Osteocyte (in vitro differentiated cells): ENCODE measurements around the gene PRKCG. TPM values are rescaled to one million over a fixed set of nuclear protein-coding genes. Genes with fewer than 3 reads are reported as not detected.

Experiments
- DNase-seq: peaks from one replicate; pipeline ENCODE4 v3.0.0; 2021; ENCODE audit warnings: mixed read lengths; ENCODE audit not compliant: unreplicated experiment; ENCODE audit errors: extremely low spot score
- H3K27ac Mint-ChIP-seq: one replicate; pipeline ENCODE4 v1.8.0; 2021; ENCODE audit warnings: mild to moderate bottlenecking, mixed read lengths; ENCODE audit not compliant: unreplicated experiment
- H3K27me3 Mint-ChIP-seq: one replicate; pipeline ENCODE4 v1.8.0; 2021; ENCODE audit warnings: mixed read lengths; ENCODE audit not compliant: unreplicated experiment
- H3K36me3 Mint-ChIP-seq: one replicate; pipeline ENCODE4 v1.8.0; 2021; ENCODE audit warnings: mixed read lengths; ENCODE audit not compliant: unreplicated experiment
- H3K4me1 Mint-ChIP-seq: one replicate; pipeline ENCODE4 v1.8.0; 2021; ENCODE audit warnings: mixed read lengths; ENCODE audit not compliant: unreplicated experiment
- H3K4me3 Mint-ChIP-seq: one replicate; pipeline ENCODE4 v1.8.0; 2021; ENCODE audit warnings: mild to moderate bottlenecking, moderate library complexity, mixed read lengths; ENCODE audit not compliant: unreplicated experiment
- H3K9me3 Mint-ChIP-seq: one replicate; pipeline ENCODE4 v1.8.0; 2021; ENCODE audit warnings: mixed read lengths; ENCODE audit not compliant: unreplicated experiment
- total RNA-seq: library from RNA; stranded (reverse); gene quantifications from 2 replicates; pipeline ENCODE4 v1.2.1, GENCODE V29; 2021
- TF ChIP-seq, protein P1 (sequence below): fragments of 200-600 bp; sonication (generic); IDR thresholded peaks from 2 replicates; pipeline ENCODE4 v1.5.0; 2021; ENCODE audit warnings: antibody characterized with exemption, mild to moderate bottlenecking, moderate library complexity

PRKCG gene
- total RNA-seq, 1 donor from 2014 or later: 0.30 TPM

DNA sequence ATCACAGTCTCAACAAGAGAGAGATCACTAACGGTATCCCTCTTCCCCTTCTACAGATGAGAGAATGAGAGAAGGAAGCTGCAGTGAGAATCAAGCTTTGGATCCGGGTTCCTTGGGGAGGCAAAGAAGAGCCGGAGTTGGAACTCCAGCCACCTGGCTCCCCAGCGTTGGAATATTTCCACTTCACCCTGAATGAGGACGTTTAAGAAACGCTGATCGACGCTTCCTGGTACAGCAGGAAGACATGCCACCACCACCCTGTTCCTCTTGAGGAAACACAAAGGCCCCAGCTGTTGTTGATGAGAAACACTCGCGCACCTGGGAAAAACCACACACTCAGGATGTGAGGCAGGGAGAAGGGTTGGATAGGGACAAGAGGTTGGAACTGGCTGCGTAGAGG lies 69.4 kb downstream of the PRKCG start:
- TF ChIP-seq, protein P1, sequence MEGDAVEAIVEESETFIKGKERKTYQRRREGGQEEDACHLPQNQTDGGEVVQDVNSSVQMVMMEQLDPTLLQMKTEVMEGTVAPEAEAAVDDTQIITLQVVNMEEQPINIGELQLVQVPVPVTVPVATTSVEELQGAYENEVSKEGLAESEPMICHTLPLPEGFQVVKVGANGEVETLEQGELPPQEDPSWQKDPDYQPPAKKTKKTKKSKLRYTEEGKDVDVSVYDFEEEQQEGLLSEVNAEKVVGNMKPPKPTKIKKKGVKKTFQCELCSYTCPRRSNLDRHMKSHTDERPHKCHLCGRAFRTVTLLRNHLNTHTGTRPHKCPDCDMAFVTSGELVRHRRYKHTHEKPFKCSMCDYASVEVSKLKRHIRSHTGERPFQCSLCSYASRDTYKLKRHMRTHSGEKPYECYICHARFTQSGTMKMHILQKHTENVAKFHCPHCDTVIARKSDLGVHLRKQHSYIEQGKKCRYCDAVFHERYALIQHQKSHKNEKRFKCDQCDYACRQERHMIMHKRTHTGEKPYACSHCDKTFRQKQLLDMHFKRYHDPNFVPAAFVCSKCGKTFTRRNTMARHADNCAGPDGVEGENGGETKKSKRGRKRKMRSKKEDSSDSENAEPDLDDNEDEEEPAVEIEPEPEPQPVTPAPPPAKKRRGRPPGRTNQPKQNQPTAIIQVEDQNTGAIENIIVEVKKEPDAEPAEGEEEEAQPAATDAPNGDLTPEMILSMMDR: no peak
- Mint-ChIP-seq H3K36me3 (no peaks in the 10 kb centered on the region), H3K9me3 (peaks cover 6% of the 10 kb centered on the region), H3K27ac (no peak overlapping the region), H3K27me3 (no peaks in the 10 kb centered on the region), H3K4me1 (no peaks in the 10 kb centered on the region), H3K4me3 (no peak overlapping the region)
- DNase-seq: no peak

GRCh38 chr19:53951947-53952346 lies 70.0 kb downstream of the PRKCG start:
- H3K36me3 Mint-ChIP-seq: no peaks in the 10 kb centered on the region
- H3K4me3 Mint-ChIP-seq: no peak overlapping the region
- DNase-seq: no peak
- no peak overlapping the region for H3K27ac Mint-ChIP-seq
- TF ChIP-seq, protein P1: no peak
- H3K4me1 Mint-ChIP-seq: no peaks in the 10 kb centered on the region
- peaks cover 6% of the 10 kb centered on the region for H3K9me3 Mint-ChIP-seq
- H3K27me3 Mint-ChIP-seq: peaks cover 1% of the 10 kb centered on the region

- Mint-ChIP-seq H3K4me3 (no peak overlapping the region), H3K36me3 (no peaks in the 10 kb centered on the region), H3K4me1 (no peaks in the 10 kb centered on the region), H3K27me3 (peaks cover 12% of the 10 kb centered on the region), H3K9me3 (peaks cover 6% of the 10 kb centered on the region), H3K27ac (no peak overlapping the region)
- TF ChIP-seq, protein P1: no peak
- no peak for DNase-seq
Observed at GRCh38 chr19:53953383-53953782, 71.4 kb downstream of the PRKCG start.

Other genes starting within 250 kb of the PRKCG start
- not detected in 2 replicates for gene NLRP12, start 57.9 kb upstream of the PRKCG start, total RNA-seq
- 136 and 165 TPM in 2 replicates for gene MYADM, start 14.3 kb upstream of the PRKCG start, total RNA-seq
- not detected in 2 replicates for gene CACNG7, start 27.1 kb downstream of the PRKCG start, total RNA-seq
- not detected in 2 replicates for gene CACNG8, start 80.7 kb downstream of the PRKCG start, total RNA-seq
- not detected in 2 replicates for gene CACNG6, start 109.4 kb downstream of the PRKCG start, total RNA-seq
- not detected in 2 replicates for gene VSTM1, start 181.7 kb downstream of the PRKCG start, total RNA-seq
- gene TARM1, start 199.2 kb downstream of the PRKCG start, total RNA-seq: not detected in 2 replicates
- 0.32 and 0.47 TPM in 2 replicates for gene OSCAR, start 218.6 kb downstream of the PRKCG start, total RNA-seq
- 114 and 132 TPM in 2 replicates for gene NDUFA3, start 220.7 kb downstream of the PRKCG start, total RNA-seq
- gene TFPT, start 233.5 kb downstream of the PRKCG start, total RNA-seq: 28.1 and 29.4 TPM in 2 replicates
- 68.4 and 68.9 TPM in 2 replicates for gene PRPF31, start 233.6 kb downstream of the PRKCG start, total RNA-seq